Kidney (tissue), 14 donors: ENCODE measurements around the gene TEX264. TPM values are rescaled to one million over a fixed set of nuclear protein-coding genes. Genes with fewer than 3 reads are reported as not detected.

Experiments
- DNase-seq, 5 donors: peaks; one replicate each; pipeline ENCODE4 v3.0.0-alpha.2; 2013 to 2020
- FAIRE-seq: peaks from 2 replicates; lab custom pipeline; 2012; peaks lifted over from hg19 to GRCh38; lab: Jason Lieb, UNC
- H3K27ac ChIP-seq, 2 donors: one replicate each; pipeline ENCODE4 v1.7.0; 2013; ENCODE audit warnings: low read depth in 2 of 2, low read length in 2 of 2, inconsistent platforms in 1 of 2
- H3K27me3 ChIP-seq: one replicate; pipeline ENCODE4 v1.7.1; 2013; ENCODE audit warnings: low read length, inconsistent platforms; ENCODE audit not compliant: control insufficient read depth, insufficient read depth
- H3K36me3 ChIP-seq, 3 donors: one replicate each; pipeline versions ENCODE4 v1.7.0 to v1.7.1; 2013; ENCODE audit warnings: low read length in 3 of 3, control low read depth in 1 of 3, inconsistent platforms in 1 of 3; ENCODE audit not compliant: insufficient read depth in 3 of 3, control insufficient read depth in 2 of 3
- H3K4me1 ChIP-seq, 3 donors: one replicate each; pipeline versions ENCODE4 v1.7.0 to v1.7.1; 2013; ENCODE audit warnings: low read length in 3 of 3, inconsistent platforms in 1 of 3, low read depth in 1 of 3; ENCODE audit not compliant: control insufficient read depth in 2 of 3, insufficient read depth in 2 of 3
- H3K4me3 ChIP-seq, 3 donors: one replicate each; pipeline versions ENCODE4 v1.7.0 to v1.8.1; 2013; ENCODE audit warnings: low read length in 3 of 3, control low read depth in 1 of 3, inconsistent platforms in 1 of 3
- H3K9ac ChIP-seq, 3 donors: one replicate each; pipeline versions ENCODE4 v1.7.0 to v1.7.1; 2013; ENCODE audit warnings: low read length in 3 of 3, control low read depth in 1 of 3, inconsistent platforms in 1 of 3
- H3K9me3 ChIP-seq, 3 donors: one replicate each; pipeline versions ENCODE4 v1.7.0 to v1.7.1; 2013; ENCODE audit warnings: low read length in 3 of 3, control low read depth in 1 of 3, inconsistent platforms in 1 of 3; ENCODE audit not compliant: control insufficient read depth in 2 of 3, insufficient read depth in 1 of 3
- intact Hi-C: fragments of 100-400 bp; cut with DNase I; formaldehyde crosslinking; loops from one replicate; pipeline ENCODE4 v1.11.1; 2022
- polyA plus RNA-seq: library from polyadenylated mRNA; stranded (reverse); fragments of 350-450 nt; fragmentation: Illumina TruSeq; extraction: RNeasy Lipid Tissue Mini Kit (QIAGEN cat#74804); gene quantifications from one replicate; pipeline ENCODE4 v1.2.3, GENCODE V29; 2014; ENCODE audit warnings: low read depth, low replicate concordance; ENCODE audit not compliant: insufficient read depth
- total RNA-seq: library from RNA; stranded (reverse); fragmentation: NEBNext Ultra II Directional; extraction: Animal tissue kit (Norgen Biotek cat#: 25700); gene quantifications from one replicate; pipeline ENCODE4 v1.2.1, GENCODE V29; 2021
- TF ChIP-seq, protein P1 (sequence below): IDR thresholded peaks from 3 replicates; pipeline ENCODE4 v1.5.1; 2012; ENCODE audit warnings: mild to moderate bottlenecking, moderate library complexity, borderline replicate concordance; ENCODE audit not compliant: insufficient read depth; ENCODE audit errors: extremely low read depth
- donor health status: control.
- donor health status: control.
- donor health status: control.
- donor health status: control.
- donor health status: control.
- donor health status: DM: yes; HTN: yes; CAD: no.
- donor health status: Normal renal cell carcinoma (clear cell type).

The TEX264 gene
- total and polyA plus RNA-seq, 2 donors from 2014 or later = 68.0 to 208 TPM

GRCh38 chr3:51679318-51679717 lies 8.3 kb downstream of the TEX264 start:
- Histone ChIP-seq H3K36me3 (peaks cover 0 to 34% (median 19%) of the 10 kb centered on the region in 3 donors), H3K27ac (no peak overlapping the region), H3K4me3 (no peak overlapping the region), H3K9me3 (no peaks in the 10 kb centered on the region), H3K27me3 (no peaks in the 10 kb centered on the region), H3K9ac (no peak overlapping the region), H3K4me1 (peaks cover 0 to 49% (median 10%) of the 10 kb centered on the region in 3 donors)
- TF ChIP-seq, protein P1, sequence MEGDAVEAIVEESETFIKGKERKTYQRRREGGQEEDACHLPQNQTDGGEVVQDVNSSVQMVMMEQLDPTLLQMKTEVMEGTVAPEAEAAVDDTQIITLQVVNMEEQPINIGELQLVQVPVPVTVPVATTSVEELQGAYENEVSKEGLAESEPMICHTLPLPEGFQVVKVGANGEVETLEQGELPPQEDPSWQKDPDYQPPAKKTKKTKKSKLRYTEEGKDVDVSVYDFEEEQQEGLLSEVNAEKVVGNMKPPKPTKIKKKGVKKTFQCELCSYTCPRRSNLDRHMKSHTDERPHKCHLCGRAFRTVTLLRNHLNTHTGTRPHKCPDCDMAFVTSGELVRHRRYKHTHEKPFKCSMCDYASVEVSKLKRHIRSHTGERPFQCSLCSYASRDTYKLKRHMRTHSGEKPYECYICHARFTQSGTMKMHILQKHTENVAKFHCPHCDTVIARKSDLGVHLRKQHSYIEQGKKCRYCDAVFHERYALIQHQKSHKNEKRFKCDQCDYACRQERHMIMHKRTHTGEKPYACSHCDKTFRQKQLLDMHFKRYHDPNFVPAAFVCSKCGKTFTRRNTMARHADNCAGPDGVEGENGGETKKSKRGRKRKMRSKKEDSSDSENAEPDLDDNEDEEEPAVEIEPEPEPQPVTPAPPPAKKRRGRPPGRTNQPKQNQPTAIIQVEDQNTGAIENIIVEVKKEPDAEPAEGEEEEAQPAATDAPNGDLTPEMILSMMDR = no peak
- FAIRE-seq (no peak), DNase-seq (no peak)
- intact Hi-C loops = no loop called here

DNA sequence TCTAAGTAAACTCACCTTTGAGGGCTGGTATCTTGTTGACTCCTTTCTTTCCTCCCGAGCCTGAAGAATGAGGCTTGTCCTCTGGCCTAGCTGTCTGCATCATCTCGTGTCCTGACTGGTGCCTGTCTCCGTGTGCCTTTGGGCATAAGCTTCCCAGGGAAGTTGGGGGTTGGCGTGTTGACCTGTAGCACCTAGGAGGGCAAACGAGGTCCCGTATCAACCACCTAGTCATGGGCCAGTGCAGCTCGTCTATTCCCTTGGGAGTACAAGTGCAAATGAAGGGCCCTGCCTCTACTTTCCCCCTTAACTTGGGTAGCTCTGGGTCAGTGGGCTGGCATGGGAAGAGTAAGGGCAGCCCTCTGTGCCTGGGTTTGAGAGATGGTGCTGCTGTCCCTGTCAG lies 8.7 kb downstream of the TEX264 start:
- no peak for FAIRE-seq
- TF ChIP-seq, protein P1 = no peak
- Histone ChIP-seq H3K9ac (no peak overlapping the region), H3K4me3 (no peak overlapping the region), H3K27me3 (no peaks in the 10 kb centered on the region), H3K4me1 (peaks cover 0 to 48% (median 5%) of the 10 kb centered on the region in 3 donors), H3K27ac (no peak overlapping the region), H3K9me3 (no peaks in the 10 kb centered on the region), H3K36me3 (peaks cover 0 to 38% (median 20%) of the 10 kb centered on the region in 3 donors)
- intact Hi-C loops = no loop called here
- DNase-seq = no peak

DNA sequence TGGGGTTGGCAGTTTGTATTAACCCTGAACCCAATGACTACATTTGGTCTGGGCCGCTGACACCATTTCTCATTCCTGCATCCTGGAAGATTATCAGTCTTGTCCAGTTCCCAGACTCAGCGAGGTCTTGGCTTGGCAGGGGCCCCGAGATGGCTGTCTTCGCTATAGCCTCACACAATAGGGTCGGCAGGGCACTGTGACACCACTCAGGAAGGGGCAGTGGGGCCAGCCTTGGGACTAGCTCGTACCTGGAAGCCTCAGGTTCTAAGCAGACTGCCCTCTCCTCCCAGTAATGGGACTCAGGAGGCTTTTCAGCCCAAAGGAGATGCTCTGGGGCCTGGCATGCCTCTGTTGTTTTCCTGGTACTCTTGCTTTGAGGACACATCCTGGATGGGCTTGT lies 9.1 kb downstream of the TEX264 start:
- H3K36me3 ChIP-seq = peaks cover 0 to 38% (median 18%) of the 10 kb centered on the region in 3 donors
- H3K4me3 ChIP-seq = no peak overlapping the region
- intact Hi-C loops = no loop called here
- DNase-seq (peak in 1 of 5 donors; percentile 48), FAIRE-seq (no peak)
- peak overlapping the region in 1 of 3 donors; percentile 5 for H3K9ac ChIP-seq
- no peaks in the 10 kb centered on the region for H3K27me3 ChIP-seq
- H3K4me1 ChIP-seq = peaks cover 0 to 45% (median 2%) of the 10 kb centered on the region in 3 donors
- no peaks in the 10 kb centered on the region for H3K9me3 ChIP-seq
- peak overlapping the region; percentile 7 to 45 for H3K27ac ChIP-seq
- TF ChIP-seq, protein P1 = no peak
